CD4-positive, alpha-beta T cell (primary cell): Measurements from ENCODE around the gene ARFRP1. TPM values are rescaled to one million over a fixed set of nuclear protein-coding genes. Genes with fewer than 3 reads are reported as not detected.

ENCODE experiments used
- ATAC-seq: fragments of 200-7000 bp; cut with Tn5 transposase; one replicate; pipeline ENCODE4 v1.10.0; 2022; ENCODE audit warnings: mild to moderate bottlenecking; ENCODE audit not compliant: poor library complexity
- CTCF ChIA-PET: fragments of 350-600 bp; sonication (Branson Sonifier 250); formaldehyde crosslinking; loops from one replicate; lab custom pipeline; 2021; ENCODE audit warnings: antibody characterized with exemption, inconsistent platforms; lab: Charles Lee
- POLR2A ChIA-PET: fragments of 350-600 bp; sonication (Branson Sonifier 250); formaldehyde crosslinking; loops from one replicate; lab custom pipeline; 2021; ENCODE audit warnings: antibody characterized with exemption, inconsistent platforms; lab: Charles Lee
- DNase-seq, 14 experiments: peaks; one replicate each; pipeline ENCODE4 v3.0.0-alpha.2; 2013 to 2020; ENCODE audit warnings: mixed read lengths in 2 of 14
- H3K27ac ChIP-seq, 2 donors: one replicate each; pipeline versions ENCODE4 v1.5.1 to v1.7.0; 2013; ENCODE audit warnings: low read length in 2 of 2, low read depth in 1 of 2, mild to moderate bottlenecking in 1 of 2
- H3K27me3 ChIP-seq, 2 experiments: 1 replicate in 1 of 2; 2 replicates in 1 of 2; pipeline versions ENCODE4 v1.6.1 to v1.7.0; 2013; ENCODE audit warnings: low read length in 2 of 2, control low read depth in 1 of 2, mild to moderate bottlenecking in 1 of 2, moderate library complexity in 1 of 2; ENCODE audit not compliant: insufficient read depth in 2 of 2, control insufficient read depth in 1 of 2
- H3K36me3 ChIP-seq: one replicate; pipeline ENCODE4 v1.6.1; 2013; ENCODE audit warnings: low read length, control low read depth; ENCODE audit not compliant: insufficient read depth
- H3K4me1 ChIP-seq: one replicate; pipeline ENCODE4 v1.6.1; 2013; ENCODE audit warnings: low read length, control low read depth; ENCODE audit not compliant: insufficient read depth
- H3K4me3 ChIP-seq: one replicate; pipeline ENCODE4 v1.5.1; 2013; ENCODE audit warnings: mild to moderate bottlenecking, low read length, moderate library complexity
- H3K9me3 ChIP-seq, 2 experiments: 1 replicate in 1 of 2; 2 replicates in 1 of 2; pipeline versions ENCODE4 v1.6.1 to v1.7.0; 2013; ENCODE audit warnings: low read length in 2 of 2, mild to moderate bottlenecking in 2 of 2, control low read depth in 1 of 2, moderate library complexity in 1 of 2; ENCODE audit not compliant: control insufficient read depth in 1 of 2, insufficient read depth in 1 of 2
- H3K27ac Mint-ChIP-seq: one replicate; pipeline ENCODE4 v1.8.0; 2020; ENCODE audit warnings: mixed read lengths
- H3K27me3 Mint-ChIP-seq: one replicate; pipeline ENCODE4 v1.8.0; 2021; ENCODE audit warnings: mixed read lengths
- H3K36me3 Mint-ChIP-seq: one replicate; pipeline ENCODE4 v1.8.0; 2021; ENCODE audit warnings: low read depth, mixed read lengths
- H3K4me1 Mint-ChIP-seq: one replicate; pipeline ENCODE4 v1.8.0; 2021; ENCODE audit warnings: low read depth, mixed read lengths
- H3K4me3 Mint-ChIP-seq: one replicate; pipeline ENCODE4 v1.8.0; 2020; ENCODE audit warnings: mild to moderate bottlenecking, mixed read lengths
- H3K9me3 Mint-ChIP-seq: one replicate; pipeline ENCODE4 v1.8.0; 2020; ENCODE audit warnings: mixed read lengths
- intact Hi-C, 2 experiments: fragments of 100-400 bp; cut with DNase I in 1 of 2; cut with micrococcal nuclease in 1 of 2; formaldehyde crosslinking; loops; one replicate each; pipeline versions ENCODE4 v1.15.1 to v1.9.0; 2023 to 2025; cut with DNase I, micrococcal nuclease
- total RNA-seq, 174 experiments: library from RNA in 2 of 174; stranded (reverse) in 2 of 174; gene quantifications; one replicate each; pipeline ENCODE4 v1.2.3 and lab custom pipeline; 2021 to 2026
- TF ChIP-seq, protein P1 (sequence below): fragments of 200-600 bp; IDR thresholded peaks from one replicate; pipeline ENCODE4 v1.8.0; 2022; ENCODE audit warnings: antibody characterized with exemption, mild to moderate bottlenecking

The ARFRP1 gene
- total RNA-seq, 2 experiments from 2014 or later, result 34.5 to 35.7 TPM

- peaks cover 0 to 18% of the 10 kb centered on the region in 2 experiments for H3K9me3 ChIP-seq
- no peak overlapping the region for H3K27ac Mint-ChIP-seq
- no peak for DNase-seq
- ATAC-seq, result no peak
- intact Hi-C loops, result no loop called here
- no peaks in the 10 kb centered on the region for H3K27me3 ChIP-seq
- no peaks in the 10 kb centered on the region for H3K36me3 ChIP-seq
- no peak overlapping the region for H3K27ac ChIP-seq
- POLR2A ChIA-PET, result no interaction called here
- no peaks in the 10 kb centered on the region for H3K36me3 Mint-ChIP-seq
- peaks cover 31% of the 10 kb centered on the region for H3K4me1 ChIP-seq
- TF ChIP-seq, protein P1, sequence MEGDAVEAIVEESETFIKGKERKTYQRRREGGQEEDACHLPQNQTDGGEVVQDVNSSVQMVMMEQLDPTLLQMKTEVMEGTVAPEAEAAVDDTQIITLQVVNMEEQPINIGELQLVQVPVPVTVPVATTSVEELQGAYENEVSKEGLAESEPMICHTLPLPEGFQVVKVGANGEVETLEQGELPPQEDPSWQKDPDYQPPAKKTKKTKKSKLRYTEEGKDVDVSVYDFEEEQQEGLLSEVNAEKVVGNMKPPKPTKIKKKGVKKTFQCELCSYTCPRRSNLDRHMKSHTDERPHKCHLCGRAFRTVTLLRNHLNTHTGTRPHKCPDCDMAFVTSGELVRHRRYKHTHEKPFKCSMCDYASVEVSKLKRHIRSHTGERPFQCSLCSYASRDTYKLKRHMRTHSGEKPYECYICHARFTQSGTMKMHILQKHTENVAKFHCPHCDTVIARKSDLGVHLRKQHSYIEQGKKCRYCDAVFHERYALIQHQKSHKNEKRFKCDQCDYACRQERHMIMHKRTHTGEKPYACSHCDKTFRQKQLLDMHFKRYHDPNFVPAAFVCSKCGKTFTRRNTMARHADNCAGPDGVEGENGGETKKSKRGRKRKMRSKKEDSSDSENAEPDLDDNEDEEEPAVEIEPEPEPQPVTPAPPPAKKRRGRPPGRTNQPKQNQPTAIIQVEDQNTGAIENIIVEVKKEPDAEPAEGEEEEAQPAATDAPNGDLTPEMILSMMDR, result no peak
- H3K27me3 Mint-ChIP-seq, result no peaks in the 10 kb centered on the region
- H3K4me3 Mint-ChIP-seq, result no peak overlapping the region
- no peaks in the 10 kb centered on the region for H3K9me3 Mint-ChIP-seq
- CTCF ChIA-PET, result no interaction called here
- H3K4me3 ChIP-seq, result no peak overlapping the region
- H3K4me1 Mint-ChIP-seq, result no peaks in the 10 kb centered on the region
These were observed 18.5 kb downstream of the ARFRP1 start for GRCh38 chr20:63689046-63690002.

- H3K4me1 Mint-ChIP-seq, result no peaks in the 10 kb centered on the region
- no peak overlapping the region for H3K27ac Mint-ChIP-seq
- no peak for DNase-seq
- ChIA-PET CTCF (no interaction called here), POLR2A (no interaction called here)
- H3K27ac ChIP-seq, result no peak overlapping the region
- H3K27me3 Mint-ChIP-seq, result no peaks in the 10 kb centered on the region
- no peaks in the 10 kb centered on the region for H3K36me3 ChIP-seq
- TF ChIP-seq, protein P1, result no peak
- H3K4me3 ChIP-seq, result no peak overlapping the region
- H3K27me3 ChIP-seq, result no peaks in the 10 kb centered on the region
- no peaks in the 10 kb centered on the region for H3K9me3 Mint-ChIP-seq
- intact Hi-C loops, result no loop called here
- peaks cover 0 to 18% of the 10 kb centered on the region in 2 experiments for H3K9me3 ChIP-seq
- no peaks in the 10 kb centered on the region for H3K36me3 Mint-ChIP-seq
- no peak for ATAC-seq
- H3K4me3 Mint-ChIP-seq, result no peak overlapping the region
- peaks cover 24% of the 10 kb centered on the region for H3K4me1 ChIP-seq
These were observed 19.3 kb downstream of the ARFRP1 start for GRCh38 chr20:63688228-63689045.

DNA sequence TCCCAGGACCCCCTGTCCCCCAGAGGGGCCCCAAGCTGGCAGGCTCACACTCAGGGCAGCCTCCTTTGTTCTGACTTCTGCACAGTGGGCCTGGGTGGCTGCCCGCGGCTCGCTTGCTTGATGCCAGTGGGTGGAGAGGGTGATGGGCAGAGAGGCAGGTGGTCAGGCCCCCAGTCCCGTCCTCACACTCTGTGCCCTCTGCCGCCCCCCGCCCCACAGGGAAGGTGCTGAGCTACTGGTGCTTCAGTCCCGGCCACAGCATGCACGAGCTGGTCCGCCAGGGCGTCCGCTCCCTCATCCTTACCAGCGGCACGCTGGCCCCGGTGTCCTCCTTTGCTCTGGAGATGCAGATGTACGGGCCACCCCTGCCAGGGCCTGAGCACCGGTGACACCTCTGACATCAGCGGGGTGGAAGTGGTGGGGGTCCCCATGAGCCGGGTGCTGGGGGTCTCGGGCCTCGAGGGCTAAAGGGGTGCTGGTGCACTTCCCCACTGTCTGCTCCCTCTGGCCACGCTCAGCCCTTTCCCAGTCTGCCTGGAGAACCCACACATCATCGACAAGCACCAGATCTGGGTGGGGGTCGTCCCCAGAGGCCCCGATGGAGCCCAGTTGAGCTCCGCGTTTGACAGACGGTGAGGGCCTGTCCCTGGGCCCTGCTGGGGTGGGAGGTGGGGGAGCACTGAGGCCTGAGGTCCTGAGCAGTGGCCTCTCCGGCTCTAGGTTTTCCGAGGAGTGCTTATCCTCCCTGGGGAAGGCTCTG lies 20.2 kb downstream of the ARFRP1 start:
- no peak overlapping the region for H3K4me3 ChIP-seq
- H3K27ac Mint-ChIP-seq, result no peak overlapping the region
- no peaks in the 10 kb centered on the region for H3K27me3 Mint-ChIP-seq
- no peaks in the 10 kb centered on the region for H3K9me3 Mint-ChIP-seq
- peaks cover 24% of the 10 kb centered on the region for H3K4me1 ChIP-seq
- no peak overlapping the region for H3K4me3 Mint-ChIP-seq
- intact Hi-C loops, result no loop called here
- TF ChIP-seq, protein P1, result no peak
- H3K27ac ChIP-seq, result no peak overlapping the region
- no peaks in the 10 kb centered on the region for H3K27me3 ChIP-seq
- ChIA-PET POLR2A (interaction anchor here (0.6 to 1.6 kb wide), 4 partner anchors 9 to 284 kb away, joined by 3 to 5 read pairs (median 4); partner anchors contain the start of genes SLC2A4RG and TNFRSF6B), CTCF (no interaction called here)
- H3K36me3 Mint-ChIP-seq, result no peaks in the 10 kb centered on the region
- H3K9me3 ChIP-seq, result peaks cover 0 to 11% of the 10 kb centered on the region in 2 experiments
- no peaks in the 10 kb centered on the region for H3K4me1 Mint-ChIP-seq
- DNase-seq (no peak), ATAC-seq (no peak)
- H3K36me3 ChIP-seq, result no peaks in the 10 kb centered on the region
